DOHH2 (cell line): ENCODE results near the gene SYT1.

Source experiments
- EZH2phosphoT487 ChIP-seq: fragments of 200-600 bp; sonication (generic); IDR thresholded peaks from 2 replicates; pipeline ENCODE4 v1.6.1; 2017; ENCODE audit warnings: borderline replicate concordance, mild to moderate bottlenecking, antibody characterized with exemption, low read length, moderate library complexity, mixed read lengths
- TF ChIP-seq, protein P1 (sequence below): fragments of 200-600 bp; sonication (generic); IDR thresholded peaks from one replicate; pipeline ENCODE4 v1.5.1; 2014; ENCODE audit warnings: antibody characterized with exemption, mild to moderate bottlenecking, low read depth, low read length; ENCODE audit not compliant: poor library complexity, severe bottlenecking

DNA sequence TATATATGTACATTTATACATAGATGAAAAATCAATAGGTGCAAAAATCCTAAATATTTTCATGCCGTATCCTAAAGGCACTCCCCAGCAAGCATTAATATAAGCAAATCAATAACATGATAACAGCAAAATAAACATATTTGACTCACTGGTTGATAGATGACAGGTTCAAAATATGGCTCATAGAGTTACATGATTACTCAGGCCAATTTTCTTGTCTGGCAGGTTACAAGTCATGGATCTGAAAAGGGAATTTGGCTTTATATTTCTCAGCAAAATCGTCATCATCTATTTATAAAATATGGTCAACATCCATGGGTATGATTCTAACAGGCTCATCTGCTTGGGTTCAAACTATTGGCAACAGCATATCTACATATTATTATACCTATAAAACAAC, 34.9 kb upstream of the SYT1 start:
- TF ChIP-seq, protein P1, sequence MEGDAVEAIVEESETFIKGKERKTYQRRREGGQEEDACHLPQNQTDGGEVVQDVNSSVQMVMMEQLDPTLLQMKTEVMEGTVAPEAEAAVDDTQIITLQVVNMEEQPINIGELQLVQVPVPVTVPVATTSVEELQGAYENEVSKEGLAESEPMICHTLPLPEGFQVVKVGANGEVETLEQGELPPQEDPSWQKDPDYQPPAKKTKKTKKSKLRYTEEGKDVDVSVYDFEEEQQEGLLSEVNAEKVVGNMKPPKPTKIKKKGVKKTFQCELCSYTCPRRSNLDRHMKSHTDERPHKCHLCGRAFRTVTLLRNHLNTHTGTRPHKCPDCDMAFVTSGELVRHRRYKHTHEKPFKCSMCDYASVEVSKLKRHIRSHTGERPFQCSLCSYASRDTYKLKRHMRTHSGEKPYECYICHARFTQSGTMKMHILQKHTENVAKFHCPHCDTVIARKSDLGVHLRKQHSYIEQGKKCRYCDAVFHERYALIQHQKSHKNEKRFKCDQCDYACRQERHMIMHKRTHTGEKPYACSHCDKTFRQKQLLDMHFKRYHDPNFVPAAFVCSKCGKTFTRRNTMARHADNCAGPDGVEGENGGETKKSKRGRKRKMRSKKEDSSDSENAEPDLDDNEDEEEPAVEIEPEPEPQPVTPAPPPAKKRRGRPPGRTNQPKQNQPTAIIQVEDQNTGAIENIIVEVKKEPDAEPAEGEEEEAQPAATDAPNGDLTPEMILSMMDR, result no peak
- no peak for TF ChIP-seq EZH2phosphoT487
